IPS DF 6.9 (cell line): ENCODE results near the gene NUP210L.
A peak's percentile ranks its signal among the peaks of the same experiment; 100 is the strongest.

Source experiments
- DNase-seq: peaks from one replicate; pipeline ENCODE4 v3.0.0-alpha.2; 2013; ENCODE audit warnings: low read depth, low spot score
- H3K27ac ChIP-seq: one replicate; pipeline ENCODE4 v1.5.1; 2013; ENCODE audit warnings: low read length, control low read depth
- H3K27me3 ChIP-seq: 2 replicates; pipeline ENCODE4 v1.6.1; 2013; ENCODE audit warnings: mild to moderate bottlenecking, low read length; ENCODE audit not compliant: control insufficient read depth, insufficient read depth
- H3K36me3 ChIP-seq: 2 replicates; pipeline ENCODE4 v1.6.1; 2013; ENCODE audit warnings: low read length; ENCODE audit not compliant: control insufficient read depth, insufficient read depth
- H3K4me1 ChIP-seq: 2 replicates; pipeline ENCODE4 v1.6.1; 2013; ENCODE audit warnings: low read length; ENCODE audit not compliant: control insufficient read depth, insufficient read depth
- H3K4me3 ChIP-seq: 2 replicates; pipeline ENCODE4 v1.5.1; 2013; ENCODE audit warnings: mild to moderate bottlenecking, low read length
- H3K9me3 ChIP-seq: 2 replicates; pipeline ENCODE4 v1.6.1; 2013; ENCODE audit warnings: low read length, inconsistent platforms; ENCODE audit not compliant: control insufficient read depth, insufficient read depth
- WGBS: extraction: QIAGEN DNeasy Blood & Tissue Kit; methylation state at CpG from one replicate; pipeline ENCODE4 v1.1.7; 2013; ENCODE audit warnings: mixed read lengths, missing lambda C conversion rate; ENCODE audit not compliant: insufficient read length, insufficient coverage; 5-methylcytosine and 5-hydroxymethylcytosine counted together

NUP210L gene

GRCh38 chr1:154154534-154155191 is at the start of gene NUP210L:
TSS of gene NUP210L (minus strand) at chr1:154155073.
- Histone ChIP-seq H3K4me3 (no peak within 1 kb of the TSS), H3K36me3 (peaks cover 8% of the 10 kb centered on the region; the same call in 1 of the 2 replicates), H3K4me1 (no peaks in the 10 kb centered on the region; the same call in 1 of the 2 replicates), H3K27ac (no peak within 1 kb of the TSS), H3K9me3 (no peaks in the 10 kb centered on the region), H3K27me3 (no peaks in the 10 kb centered on the region)
- no CpG with 5 or more reads among the region's 29 CpGs for WGBS
- peak; percentile 67 for DNase-seq

- H3K27me3 ChIP-seq, result no peaks in the 10 kb centered on the region
- H3K9me3 ChIP-seq, result no peaks in the 10 kb centered on the region
- H3K4me3 ChIP-seq, result no peak overlapping the region
- H3K27ac ChIP-seq, result no peak overlapping the region
- no peaks in the 10 kb centered on the region for H3K36me3 ChIP-seq
- no peaks in the 10 kb centered on the region for H3K4me1 ChIP-seq
- no peak for DNase-seq
- no CpG with 5 or more reads among the region's 3 CpGs for WGBS
Measured at GRCh38 chr1:154199563-154199879, 44.6 kb upstream of the NUP210L start.

GRCh38 chr1:154198756-154199562 is 44.1 kb upstream of the NUP210L start:
- no peak for DNase-seq
- Histone ChIP-seq H3K27ac (no peak overlapping the region), H3K4me1 (no peaks in the 10 kb centered on the region), H3K9me3 (no peaks in the 10 kb centered on the region), H3K36me3 (no peaks in the 10 kb centered on the region), H3K4me3 (no peak overlapping the region), H3K27me3 (no peaks in the 10 kb centered on the region)
- no CpG with 5 or more reads among the region's 5 CpGs for whole genome bisulfite sequencing

- no peak for DNase-seq
- no CpG with 5 or more reads among the region's 8 CpGs for WGBS
- Histone ChIP-seq H3K9me3 (no peaks in the 10 kb centered on the region), H3K4me3 (no peak overlapping the region), H3K27ac (no peak overlapping the region), H3K4me1 (no peaks in the 10 kb centered on the region), H3K36me3 (no peaks in the 10 kb centered on the region), H3K27me3 (no peaks in the 10 kb centered on the region)
Measured at GRCh38 chr1:154193821-154194220, 38.9 kb upstream of the NUP210L start.

GRCh38 chr1:154192476-154192875 is 37.6 kb upstream of the NUP210L start:
- no peak overlapping the region for H3K4me3 ChIP-seq
- no CpG with 5 or more reads among the region's 3 CpGs for WGBS
- no peaks in the 10 kb centered on the region for H3K27me3 ChIP-seq
- H3K27ac ChIP-seq, result no peak overlapping the region
- no peaks in the 10 kb centered on the region for H3K9me3 ChIP-seq
- H3K36me3 ChIP-seq, result no peaks in the 10 kb centered on the region
- DNase-seq, result no peak
- H3K4me1 ChIP-seq, result no peaks in the 10 kb centered on the region

- Histone ChIP-seq H3K9me3 (no peaks in the 10 kb centered on the region), H3K27ac (no peak within 1 kb of the TSS), H3K4me1 (no peaks in the 10 kb centered on the region), H3K27me3 (no peaks in the 10 kb centered on the region), H3K4me3 (no peak within 1 kb of the TSS), H3K36me3 (no peaks in the 10 kb centered on the region)
- WGBS, result no CpG with 5 or more reads among the region's 1 CpG
- no peak for DNase-seq
Measured at GRCh38 chr1:154191990-154192461, 37.2 kb upstream of the NUP210L start, which contains the start of gene TPM3. TSS of gene TPM3 (minus strand) at chr1:154192100. CDS start at chr1:154192018, 82 bp downstream.

- H3K27ac ChIP-seq, result no peak overlapping the region
- DNase-seq, result no peak
- no CpG with 5 or more reads among the region's 1 CpG for WGBS
- H3K27me3 ChIP-seq, result no peaks in the 10 kb centered on the region
- H3K4me1 ChIP-seq, result no peaks in the 10 kb centered on the region
- no peak overlapping the region for H3K4me3 ChIP-seq
- no peaks in the 10 kb centered on the region for H3K36me3 ChIP-seq
- H3K9me3 ChIP-seq, result no peaks in the 10 kb centered on the region
Measured at GRCh38 chr1:154190550-154190949, 35.7 kb upstream of the NUP210L start.

GRCh38 chr1:154186852-154187501 is 32.1 kb upstream of the NUP210L start:
- DNase-seq, result no peak
- H3K27me3 ChIP-seq, result no peaks in the 10 kb centered on the region
- H3K4me1 ChIP-seq, result no peaks in the 10 kb centered on the region
- no peaks in the 10 kb centered on the region for H3K9me3 ChIP-seq
- no peak overlapping the region for H3K4me3 ChIP-seq
- H3K36me3 ChIP-seq, result no peaks in the 10 kb centered on the region
- WGBS, result no CpG with 5 or more reads among the region's 2 CpGs
- H3K27ac ChIP-seq, result peak overlapping the region; percentile 84

- no peak overlapping the region for H3K27ac ChIP-seq
Measured at GRCh38 chr1:154186177-154186576, 31.3 kb upstream of the NUP210L start.

GRCh38 chr1:154183046-154183915 is 28.4 kb upstream of the NUP210L start:
- DNase-seq, result peak; percentile 97
- Histone ChIP-seq H3K4me3 (peak overlapping the region; percentile 86), H3K27me3 (no peaks in the 10 kb centered on the region), H3K9me3 (no peaks in the 10 kb centered on the region), H3K36me3 (no peaks in the 10 kb centered on the region), H3K27ac (no peak overlapping the region), H3K4me1 (no peaks in the 10 kb centered on the region)
- WGBS, result no CpG with 5 or more reads among the region's 41 CpGs

More at GRCh38 chr1:154186177-154186576, 31.3 kb upstream of the NUP210L start:
- Histone ChIP-seq H3K4me1 (no peaks in the 10 kb centered on the region), H3K36me3 (no peaks in the 10 kb centered on the region), H3K9me3 (no peaks in the 10 kb centered on the region), H3K27me3 (no peaks in the 10 kb centered on the region), H3K4me3 (no peak overlapping the region)
- DNase-seq, result peak; percentile 77
- WGBS, result no CpG with 5 or more reads among the region's 1 CpG
